Activated naive CD8-positive, alpha-beta T cell treated with anti-CD3 and anti-CD28 coated beads for 36 hours (primary cell): ENCODE data around the gene WSCD2. TPM values are rescaled to one million over a fixed set of nuclear protein-coding genes. Genes with fewer than 3 reads are reported as not detected.

Experiments
- DNase-seq: peaks from one replicate; pipeline ENCODE4 v3.0.0; 2021
- H3K27ac Mint-ChIP-seq: one replicate; pipeline ENCODE4 v1.8.0; 2022; ENCODE audit warnings: mild to moderate bottlenecking, moderate library complexity, mixed read lengths
- H3K27me3 Mint-ChIP-seq: one replicate; pipeline ENCODE4 v1.8.0; 2022; ENCODE audit warnings: mild to moderate bottlenecking, mixed read lengths
- H3K36me3 Mint-ChIP-seq: one replicate; pipeline ENCODE4 v1.8.0; 2021; ENCODE audit warnings: mild to moderate bottlenecking, mixed read lengths
- H3K4me1 Mint-ChIP-seq: one replicate; pipeline ENCODE4 v1.8.0; 2021; ENCODE audit warnings: mixed read lengths
- H3K4me3 Mint-ChIP-seq: one replicate; pipeline ENCODE4 v1.8.0; 2022; ENCODE audit warnings: mild to moderate bottlenecking, moderate library complexity, mixed read lengths
- H3K9me3 Mint-ChIP-seq: one replicate; pipeline ENCODE4 v1.8.0; 2022; ENCODE audit warnings: mixed read lengths
- total RNA-seq, 2 experiments: library from RNA; stranded (reverse); gene quantifications; one replicate each; pipeline ENCODE4 v1.2.3, GENCODE V29; 2021

Gene WSCD2
- total RNA-seq, 2 experiments from 2014 or later = not detected

DNA sequence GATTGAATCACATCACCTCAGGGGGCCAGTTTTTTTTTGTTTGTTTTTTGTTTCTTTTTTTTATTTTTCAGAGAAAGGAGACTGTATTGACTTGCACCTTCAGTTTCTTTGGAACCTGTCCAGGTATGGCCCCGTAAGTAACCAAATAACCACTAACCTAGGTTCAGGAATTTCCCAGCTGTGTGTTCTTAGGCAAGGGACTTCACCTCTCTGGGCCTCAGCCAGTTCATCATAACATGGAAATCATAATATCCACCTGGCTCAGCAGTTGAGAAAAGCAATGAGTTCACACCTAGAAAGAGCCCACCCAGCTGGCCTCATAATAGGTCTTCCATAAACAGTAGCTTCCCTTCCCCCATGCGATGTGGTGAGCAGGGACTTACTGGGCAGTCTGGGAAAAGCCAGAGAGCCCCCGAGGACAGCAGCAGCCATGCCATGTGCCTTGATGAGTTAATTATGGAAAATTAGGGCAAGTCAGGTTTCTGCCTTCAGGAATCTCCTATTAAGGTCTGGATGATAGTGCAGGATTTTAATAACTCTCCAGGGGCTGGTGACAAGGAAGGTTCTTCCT lies 27.4 kb upstream of the WSCD2 start:
- no peak overlapping the region for H3K4me3 Mint-ChIP-seq
- no peaks in the 10 kb centered on the region for H3K36me3 Mint-ChIP-seq
- DNase-seq = no peak

GRCh38 chr12:108102363-108102762 lies 26.7 kb upstream of the WSCD2 start:
- Mint-ChIP-seq H3K4me3 (no peak overlapping the region), H3K27me3 (peaks cover 15% of the 10 kb centered on the region)

More for the DNA sequence above, 27.4 kb upstream of the WSCD2 start:
- Mint-ChIP-seq H3K9me3 (no peaks in the 10 kb centered on the region), H3K27me3 (peaks cover 14% of the 10 kb centered on the region), H3K4me1 (no peaks in the 10 kb centered on the region), H3K27ac (no peak overlapping the region)

GRCh38 chr12:108103087-108103486 lies 26.0 kb upstream of the WSCD2 start:
- H3K27ac Mint-ChIP-seq = no peak overlapping the region
- H3K36me3 Mint-ChIP-seq = no peaks in the 10 kb centered on the region

More at GRCh38 chr12:108102363-108102762, 26.7 kb upstream of the WSCD2 start:
- no peaks in the 10 kb centered on the region for H3K4me1 Mint-ChIP-seq
- no peak for DNase-seq
- no peaks in the 10 kb centered on the region for H3K9me3 Mint-ChIP-seq
- no peak overlapping the region for H3K27ac Mint-ChIP-seq
- no peaks in the 10 kb centered on the region for H3K36me3 Mint-ChIP-seq

DNA sequence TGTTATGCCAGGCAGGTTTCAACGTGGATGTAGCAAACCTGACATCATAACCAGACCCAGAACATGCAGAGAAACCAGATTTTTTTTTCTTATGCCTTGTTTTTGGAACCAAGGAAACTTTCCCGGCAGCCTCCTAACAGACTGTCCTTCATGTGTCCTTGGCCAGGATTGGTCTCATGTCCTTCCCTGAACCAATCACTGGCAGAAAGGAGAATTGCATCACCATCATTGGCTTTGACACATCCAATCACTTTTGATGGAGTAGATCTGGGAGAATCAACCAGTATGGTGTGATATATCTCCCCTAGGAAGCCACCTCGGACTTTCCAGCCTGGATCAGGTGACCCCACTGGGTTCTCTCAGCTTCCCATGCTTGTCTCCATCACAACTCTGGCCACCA lies 25.6 kb upstream of the WSCD2 start:
- no peak for DNase-seq
- Mint-ChIP-seq H3K4me3 (no peak overlapping the region), H3K4me1 (no peaks in the 10 kb centered on the region), H3K36me3 (no peaks in the 10 kb centered on the region), H3K27me3 (peaks cover 18% of the 10 kb centered on the region), H3K27ac (no peak overlapping the region), H3K9me3 (no peaks in the 10 kb centered on the region)

More at GRCh38 chr12:108103087-108103486, 26.0 kb upstream of the WSCD2 start:
- H3K9me3 Mint-ChIP-seq = no peaks in the 10 kb centered on the region
- no peak for DNase-seq
- peaks cover 18% of the 10 kb centered on the region for H3K27me3 Mint-ChIP-seq
- H3K4me1 Mint-ChIP-seq = no peaks in the 10 kb centered on the region
- H3K4me3 Mint-ChIP-seq = no peak overlapping the region

DNA sequence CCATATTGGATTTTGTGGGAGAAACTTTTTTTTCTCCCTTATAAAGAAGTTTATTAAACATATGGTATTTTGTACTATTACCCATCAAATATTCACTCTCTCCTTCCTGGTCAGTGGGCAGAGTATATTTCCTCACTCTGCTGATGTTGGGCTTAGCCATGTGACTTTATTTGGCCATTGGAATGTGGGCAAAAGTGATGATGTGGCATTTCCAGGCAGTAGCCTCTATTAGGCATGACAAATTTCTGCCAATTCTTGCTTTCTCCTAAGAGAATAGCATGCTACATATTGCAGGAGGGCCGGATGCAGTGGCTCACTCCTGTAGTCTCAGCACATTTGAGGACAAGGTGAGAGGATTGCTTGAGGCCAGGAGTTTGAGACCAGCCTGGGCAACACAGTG lies 24.4 kb upstream of the WSCD2 start:
- no peak for DNase-seq
- H3K36me3 Mint-ChIP-seq = no peaks in the 10 kb centered on the region
- H3K9me3 Mint-ChIP-seq = no peaks in the 10 kb centered on the region
- H3K4me1 Mint-ChIP-seq = no peaks in the 10 kb centered on the region
- H3K27ac Mint-ChIP-seq = no peak overlapping the region
- no peak overlapping the region for H3K4me3 Mint-ChIP-seq
- H3K27me3 Mint-ChIP-seq = peaks cover 18% of the 10 kb centered on the region

- no peak overlapping the region for H3K4me3 Mint-ChIP-seq
- H3K36me3 Mint-ChIP-seq = no peaks in the 10 kb centered on the region
- peaks cover 16% of the 10 kb centered on the region for H3K27me3 Mint-ChIP-seq
- no peak for DNase-seq
- H3K9me3 Mint-ChIP-seq = no peaks in the 10 kb centered on the region
- H3K4me1 Mint-ChIP-seq = no peaks in the 10 kb centered on the region
- H3K27ac Mint-ChIP-seq = no peak overlapping the region
Observed at GRCh38 chr12:108106599-108106998, 22.5 kb upstream of the WSCD2 start.

DNA sequence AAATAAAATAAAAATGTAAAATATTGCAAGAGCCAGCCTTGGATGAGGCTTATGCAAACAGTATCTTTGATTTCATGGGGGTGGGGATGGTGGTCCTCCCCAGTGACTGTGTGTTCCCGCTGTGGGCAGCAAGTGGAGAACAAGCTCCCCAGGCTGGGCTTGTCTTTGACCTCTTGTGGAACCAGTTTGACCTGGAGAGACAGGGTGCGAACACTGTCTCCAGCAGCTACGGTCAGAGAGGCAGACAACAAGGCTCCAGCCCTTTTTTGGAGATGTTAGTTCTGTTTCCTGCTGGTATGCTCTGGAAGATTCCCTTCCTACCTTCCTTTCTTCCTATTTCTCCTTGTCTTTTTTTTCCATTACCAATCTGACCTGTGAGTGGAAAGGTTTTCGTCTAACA lies 21.8 kb upstream of the WSCD2 start:
- H3K4me1 Mint-ChIP-seq = no peaks in the 10 kb centered on the region
- no peaks in the 10 kb centered on the region for H3K9me3 Mint-ChIP-seq
- no peak overlapping the region for H3K27ac Mint-ChIP-seq

GRCh38 chr12:108109504-108109903 lies 19.6 kb upstream of the WSCD2 start:
- Mint-ChIP-seq H3K9me3 (no peaks in the 10 kb centered on the region), H3K4me3 (no peak overlapping the region), H3K27me3 (peaks cover 17% of the 10 kb centered on the region), H3K4me1 (no peaks in the 10 kb centered on the region), H3K36me3 (no peaks in the 10 kb centered on the region), H3K27ac (no peak overlapping the region)
- no peak for DNase-seq

More for the DNA sequence above, 21.8 kb upstream of the WSCD2 start:
- DNase-seq = no peak
- Mint-ChIP-seq H3K36me3 (no peaks in the 10 kb centered on the region), H3K27me3 (peaks cover 22% of the 10 kb centered on the region), H3K4me3 (no peak overlapping the region)

GRCh38 chr12:108109954-108110353 lies 19.1 kb upstream of the WSCD2 start:
- Mint-ChIP-seq H3K9me3 (no peaks in the 10 kb centered on the region), H3K27ac (no peak overlapping the region), H3K4me3 (no peak overlapping the region), H3K27me3 (peaks cover 21% of the 10 kb centered on the region), H3K4me1 (no peaks in the 10 kb centered on the region), H3K36me3 (no peaks in the 10 kb centered on the region)
- no peak for DNase-seq

GRCh38 chr12:108110844-108111243 lies 18.2 kb upstream of the WSCD2 start:
- H3K9me3 Mint-ChIP-seq = no peaks in the 10 kb centered on the region
- H3K27ac Mint-ChIP-seq = no peak overlapping the region
- no peaks in the 10 kb centered on the region for H3K36me3 Mint-ChIP-seq
- H3K4me1 Mint-ChIP-seq = no peaks in the 10 kb centered on the region
- H3K4me3 Mint-ChIP-seq = no peak overlapping the region
- no peak for DNase-seq
- H3K27me3 Mint-ChIP-seq = peaks cover 21% of the 10 kb centered on the region

GRCh38 chr12:108112832-108113556 lies 16.1 kb upstream of the WSCD2 start:
- Mint-ChIP-seq H3K4me1 (no peaks in the 10 kb centered on the region), H3K4me3 (no peak overlapping the region), H3K27me3 (peaks cover 24% of the 10 kb centered on the region), H3K36me3 (no peaks in the 10 kb centered on the region), H3K9me3 (no peaks in the 10 kb centered on the region), H3K27ac (no peak overlapping the region)
- DNase-seq = no peak

DNA sequence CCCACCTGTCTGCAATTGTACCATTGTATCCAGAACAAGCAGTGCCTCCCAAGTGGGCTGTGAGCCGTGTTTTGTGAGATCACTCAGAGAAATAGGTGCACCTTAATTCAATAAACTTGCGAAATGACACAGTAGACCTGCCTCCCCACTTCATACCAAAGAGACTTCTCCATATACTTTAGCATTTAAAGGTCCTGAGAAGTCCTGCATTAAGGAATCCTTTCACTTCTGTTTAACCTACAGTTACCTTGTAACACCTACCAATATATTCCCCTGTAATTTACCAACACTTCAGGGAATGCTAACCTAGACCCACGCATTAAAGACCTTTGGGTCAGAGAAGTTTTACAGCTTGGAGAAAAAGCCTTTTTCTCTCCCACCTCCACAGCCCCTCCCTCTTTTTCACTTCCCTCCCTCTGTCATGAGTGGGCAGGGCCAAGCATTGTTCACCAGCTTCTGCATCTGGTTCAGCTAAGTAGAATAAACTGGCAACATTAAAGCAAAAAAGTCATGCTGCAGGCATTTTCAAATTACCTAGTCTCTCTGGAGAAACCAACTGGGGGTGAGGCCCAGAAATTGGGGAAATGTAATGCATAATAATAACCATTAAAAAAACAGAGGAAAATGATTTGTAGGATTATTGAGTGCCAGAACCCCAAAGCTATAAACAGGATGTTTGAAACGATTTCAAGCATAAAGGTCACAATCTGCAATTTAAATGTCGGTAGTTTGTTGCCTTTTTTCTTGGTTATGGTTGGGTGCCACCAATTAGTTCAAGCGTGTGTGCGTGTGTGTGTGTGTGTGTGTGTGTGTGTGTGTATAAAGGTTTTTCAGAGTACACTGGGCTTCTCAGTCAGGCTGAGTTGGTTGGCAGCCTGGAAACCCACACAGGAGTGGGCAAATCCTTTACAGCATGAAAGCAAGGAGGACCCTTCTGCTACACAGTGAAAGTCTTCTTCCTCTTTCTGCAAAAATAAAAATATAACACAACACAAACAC lies 13.7 kb upstream of the WSCD2 start:
- peaks cover 35% of the 10 kb centered on the region for H3K27me3 Mint-ChIP-seq
- H3K9me3 Mint-ChIP-seq = no peaks in the 10 kb centered on the region
- no peak overlapping the region for H3K4me3 Mint-ChIP-seq
- H3K4me1 Mint-ChIP-seq = peaks cover 6% of the 10 kb centered on the region
- no peak for DNase-seq
- H3K36me3 Mint-ChIP-seq = no peaks in the 10 kb centered on the region
- no peak overlapping the region for H3K27ac Mint-ChIP-seq

DNA sequence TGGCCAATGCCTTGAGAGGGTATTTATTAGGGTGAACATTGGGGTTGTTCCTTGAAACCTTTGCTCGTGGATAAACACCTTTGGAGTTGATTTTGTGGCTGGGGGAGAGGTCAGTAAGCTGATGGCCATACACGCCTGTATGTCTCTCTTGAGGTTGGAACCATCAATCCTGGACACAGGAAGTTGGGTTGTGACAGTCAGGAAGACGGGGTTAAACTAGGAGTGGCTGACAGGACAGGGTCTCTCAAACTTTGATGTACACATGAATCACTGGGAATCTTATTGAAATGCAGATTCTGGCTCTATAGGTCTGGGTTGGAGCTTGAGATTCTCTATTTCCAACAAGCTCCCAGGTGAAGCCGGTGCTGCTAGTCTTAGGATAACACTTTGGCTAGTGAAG lies 12.8 kb upstream of the WSCD2 start:
- Mint-ChIP-seq H3K4me1 (peaks cover 6% of the 10 kb centered on the region), H3K36me3 (no peaks in the 10 kb centered on the region), H3K27ac (no peak overlapping the region), H3K27me3 (peaks cover 38% of the 10 kb centered on the region), H3K9me3 (no peaks in the 10 kb centered on the region), H3K4me3 (no peak overlapping the region)
- DNase-seq = no peak

DNA sequence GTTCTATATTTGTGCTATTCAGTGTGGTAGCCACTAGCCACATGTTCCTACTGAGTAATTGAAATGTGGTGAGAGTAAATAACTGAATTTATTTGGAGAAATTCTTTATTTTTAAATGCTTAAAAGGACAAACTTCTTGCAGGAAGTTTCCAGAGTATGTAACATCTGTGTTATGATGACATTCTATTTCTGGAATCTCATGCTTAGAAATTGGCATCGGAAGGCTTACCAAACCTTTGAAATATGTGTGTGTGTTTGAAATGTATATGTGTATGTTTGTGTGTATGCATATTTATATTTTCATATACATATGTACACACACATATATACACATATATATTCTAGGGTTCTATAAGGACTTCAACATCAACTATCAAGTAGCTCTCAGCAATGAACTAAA lies 12.4 kb upstream of the WSCD2 start:
- DNase-seq = no peak
- H3K4me3 Mint-ChIP-seq = no peak overlapping the region
- no peaks in the 10 kb centered on the region for H3K36me3 Mint-ChIP-seq
- H3K9me3 Mint-ChIP-seq = no peaks in the 10 kb centered on the region
- H3K4me1 Mint-ChIP-seq = peaks cover 6% of the 10 kb centered on the region
- peaks cover 37% of the 10 kb centered on the region for H3K27me3 Mint-ChIP-seq
- no peak overlapping the region for H3K27ac Mint-ChIP-seq

- H3K27ac Mint-ChIP-seq = no peak overlapping the region
- H3K4me3 Mint-ChIP-seq = no peak overlapping the region
- peaks cover 31% of the 10 kb centered on the region for H3K27me3 Mint-ChIP-seq
- no peaks in the 10 kb centered on the region for H3K9me3 Mint-ChIP-seq
- peaks cover 6% of the 10 kb centered on the region for H3K4me1 Mint-ChIP-seq
- no peak for DNase-seq
- no peaks in the 10 kb centered on the region for H3K36me3 Mint-ChIP-seq
Observed at GRCh38 chr12:108117163-108117849, 11.8 kb upstream of the WSCD2 start.
